Endothelial cell of umbilical vein (primary cell): ENCODE data around the gene DAB2. TPM values are rescaled to one million over a fixed set of nuclear protein-coding genes. Genes with fewer than 3 reads are reported as not detected.
A peak's percentile ranks its signal among the peaks of the same experiment; 100 is the strongest.

Source experiments
- BruUV-seq: library from RNA; stranded (reverse); fragments of 400-500 nt; replicated peaks from 2 replicates; lab custom pipeline; 2021; lab: Mats Ljungman, UMichigan
- CTCF ChIA-PET: fragments of 300-600, 350-600 bp; sonication (Branson Sonifier 250); formaldehyde crosslinking; loops from one replicate; lab custom pipeline; 2021; ENCODE audit warnings: antibody characterized with exemption, inconsistent platforms; lab: Charles Lee
- POLR2A ChIA-PET: fragments of 300-600, 350-600 bp; sonication (Branson Sonifier 250); formaldehyde crosslinking; loops from one replicate; lab custom pipeline; 2021; ENCODE audit warnings: antibody characterized with exemption, inconsistent platforms; lab: Charles Lee
- DNase-seq: peaks from one replicate; pipeline ENCODE4 v3.0.0-alpha.2; 2011; ENCODE audit warnings: low read depth, low spot score
- FAIRE-seq: peaks from 2 replicates; lab custom pipeline; 2011; peaks lifted over from hg19 to GRCh38; lab: Jason Lieb, UNC
- H2AFZ ChIP-seq: 2 replicates; pipeline ENCODE4 v1.6.0; 2012; ENCODE audit warnings: low read depth, low read length, control low read depth, inconsistent platforms
- H3K27ac ChIP-seq: 2 replicates; pipeline ENCODE4 v1.5.1; 2011; ENCODE audit warnings: low read depth, mild to moderate bottlenecking, control low read depth, low read length, moderate library complexity; ENCODE audit not compliant: insufficient read depth
- H3K27me3 ChIP-seq, 2 experiments: 2 replicates each; pipeline versions ENCODE4 v1.6.0 to v1.6.1; 2011; ENCODE audit warnings: low read length in 2 of 2, mixed read lengths in 1 of 2; ENCODE audit not compliant: control insufficient read depth in 2 of 2, insufficient read depth in 2 of 2
- H3K36me3 ChIP-seq, 2 experiments: 2 replicates in 1 of 2; 3 replicates in 1 of 2; pipeline ENCODE4 v1.5.1; 2011; ENCODE audit warnings: low read length in 2 of 2, mild to moderate bottlenecking in 1 of 2, moderate library complexity in 1 of 2; ENCODE audit not compliant: control insufficient read depth in 2 of 2, insufficient read depth in 2 of 2; ENCODE audit errors: extremely low read depth in 1 of 2
- H3K4me1 ChIP-seq: 3 replicates; pipeline ENCODE4 v1.5.1; 2011; ENCODE audit warnings: mild to moderate bottlenecking, low read length; ENCODE audit not compliant: control insufficient read depth, insufficient read depth; ENCODE audit errors: extremely low read depth
- H3K4me2 ChIP-seq: 2 replicates; pipeline ENCODE4 v1.6.1; 2011; ENCODE audit warnings: low read length, control low read depth, mixed read lengths; ENCODE audit not compliant: insufficient read depth
- H3K4me3 ChIP-seq, 3 experiments: fragments of 200-600 bp in 1 of 3; sonication (generic), shearing (Covaris generic) in 1 of 3; replicated peaks in 1 of 3; 2 replicates each; pipeline ENCODE4 v1.5.1; 2011 to 2016; ENCODE audit warnings: control low read depth in 3 of 3, low read length in 3 of 3, mild to moderate bottlenecking in 2 of 3, inconsistent platforms in 1 of 3, low read depth in 1 of 3, moderate library complexity in 1 of 3; ENCODE audit not compliant: insufficient read depth in 1 of 3
- H3K79me2 ChIP-seq: 2 replicates; pipeline ENCODE4 v1.6.0; 2012; ENCODE audit warnings: low read length, inconsistent platforms; ENCODE audit not compliant: control insufficient read depth, insufficient read depth
- H3K9ac ChIP-seq: replicated peaks from 2 replicates; pipeline ENCODE3; 2011; ENCODE audit warnings: low read length, control low read depth; ENCODE audit not compliant: insufficient read depth; ENCODE audit errors: extremely low read depth
- H3K9me1 ChIP-seq: replicated peaks from 3 replicates; pipeline ENCODE4 v1.6.0; 2011; ENCODE audit warnings: mild to moderate bottlenecking, low read length; ENCODE audit not compliant: control insufficient read depth, insufficient read depth; ENCODE audit errors: extremely low read depth
- H3K9me3 ChIP-seq: replicated peaks from 2 replicates; pipeline ENCODE4 v1.5.1; 2012; ENCODE audit warnings: low read length, inconsistent platforms; ENCODE audit not compliant: control insufficient read depth, insufficient read depth
- H4K20me1 ChIP-seq: replicated peaks from 2 replicates; pipeline ENCODE3; 2011; ENCODE audit warnings: mild to moderate bottlenecking, low read length; ENCODE audit not compliant: control insufficient read depth, insufficient read depth; ENCODE audit errors: extremely low read depth
- EZH2 ChIP-seq: IDR thresholded peaks from 2 replicates; pipeline ENCODE4 v1.6.1; 2012; ENCODE audit warnings: borderline replicate concordance, low read depth, mild to moderate bottlenecking, moderate library complexity, low read length, inconsistent platforms; ENCODE audit not compliant: severe bottlenecking
- POLR2A ChIP-seq: IDR thresholded peaks from 2 replicates; pipeline ENCODE4 v1.6.1; 2012; ENCODE audit warnings: low read depth, mild to moderate bottlenecking, control low read depth, low read length
- POLR2AphosphoS5 ChIP-seq: IDR thresholded peaks from 2 replicates; pipeline ENCODE4 v1.6.1; 2012; ENCODE audit warnings: low read depth, mild to moderate bottlenecking, control low read depth, low read length, moderate library complexity; ENCODE audit not compliant: insufficient read depth
- dilution Hi-C: fragments of 300-500 bp; cut with MboI; formaldehyde crosslinking; loops from one replicate; pipeline ENCODE4 v1.15.0; 2019; ENCODE audit warnings: low sequenced_read_pairs; ENCODE audit not compliant: extremely low pct_ligation_motif_present
- intact Hi-C: fragments of 100-400 bp; cut with micrococcal nuclease; formaldehyde crosslinking; loops from one replicate; pipeline ENCODE4 v1.10.0; 2022
- polyA plus RNA-seq, 4 experiments: library from polyadenylated mRNA; depleted of rRNA in 3 of 4; stranded (reverse) in 3 of 4; unstranded in 1 of 4; fragments of >200 nt; gene quantifications; 2 replicates each; pipeline versions ENCODE4 v1.2.1 to v1.2.3, GENCODE V29; 2011 to 2012; ENCODE audit warnings: missing spikeins in 1 of 4
- total RNA-seq: library from RNA; stranded (reverse); gene quantifications from 2 replicates; pipeline ENCODE4 v1.2.3, GENCODE V29; 2021
- TF ChIP-seq, protein P1 (sequence below), 2 donors: IDR thresholded peaks; 1 replicate in 1 of 2; 2 replicates in 1 of 2; pipeline ENCODE4 v1.5.1; 2011; ENCODE audit warnings: low read length in 2 of 2, mild to moderate bottlenecking in 2 of 2, moderate library complexity in 2 of 2, control low read depth in 1 of 2, inconsistent platforms in 1 of 2, low read depth in 1 of 2; ENCODE audit not compliant: insufficient read depth in 1 of 2; ENCODE audit errors: extremely low read depth in 1 of 2

Gene DAB2
- total and polyA plus RNA-seq, 2 donors (not counting 3 experiments of a cell fraction or from before 2014, with no cell fraction given), result 168 to 283 TPM

DNA sequence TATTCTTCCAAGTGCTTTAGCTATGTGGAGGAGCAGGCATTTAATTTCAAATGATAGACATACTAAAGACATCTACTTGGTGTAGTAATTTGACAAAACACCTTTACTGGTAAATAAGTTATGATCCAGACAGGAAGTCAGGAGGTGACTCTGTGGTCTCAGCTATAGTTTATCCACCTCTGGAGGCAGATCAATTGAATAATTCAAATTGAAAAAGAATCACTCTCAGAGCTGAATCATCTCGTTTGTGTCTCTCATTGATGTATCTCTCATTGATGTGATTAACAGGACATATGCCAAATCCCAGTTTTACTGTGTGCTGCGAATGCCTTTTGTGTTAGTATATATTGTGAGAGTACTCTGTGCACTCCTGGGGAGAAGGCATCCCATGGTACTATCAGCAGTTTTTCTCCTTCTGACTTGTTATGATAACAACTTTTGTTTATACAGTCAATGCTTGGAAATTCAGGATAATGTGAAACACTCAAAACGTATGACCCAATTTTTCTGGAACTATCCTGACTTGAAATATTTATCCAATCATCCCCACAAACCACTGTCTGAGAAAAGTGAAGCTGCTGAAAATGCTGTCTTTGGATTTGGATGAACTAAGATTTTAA is 48.5 kb upstream of the DAB2 start:
- POLR2A ChIA-PET, result no interaction called here

More for the DNA sequence above, 48.5 kb upstream of the DAB2 start:
- H3K9me3 ChIP-seq, result no peaks in the 10 kb centered on the region
- H3K27me3 ChIP-seq, result no peaks in the 10 kb centered on the region
- dilution Hi-C loops, result no loop called here
- no peak overlapping the region for H3K9ac ChIP-seq
- DNase-seq, result peak; percentile 25
- no peak overlapping the region for H3K4me3 ChIP-seq
- no peaks in the 10 kb centered on the region for H3K79me2 ChIP-seq
- no peaks in the 10 kb centered on the region for H3K9me1 ChIP-seq
- H2AFZ ChIP-seq, result peak overlapping the region; percentile 6
- no peak overlapping the region for H3K4me2 ChIP-seq
- H4K20me1 ChIP-seq, result no peaks in the 10 kb centered on the region
- BruUV-seq, result no TSS peak
- intact Hi-C loops, result no loop called here
- TF ChIP-seq POLR2A, result no peak
- TF ChIP-seq, protein P1, sequence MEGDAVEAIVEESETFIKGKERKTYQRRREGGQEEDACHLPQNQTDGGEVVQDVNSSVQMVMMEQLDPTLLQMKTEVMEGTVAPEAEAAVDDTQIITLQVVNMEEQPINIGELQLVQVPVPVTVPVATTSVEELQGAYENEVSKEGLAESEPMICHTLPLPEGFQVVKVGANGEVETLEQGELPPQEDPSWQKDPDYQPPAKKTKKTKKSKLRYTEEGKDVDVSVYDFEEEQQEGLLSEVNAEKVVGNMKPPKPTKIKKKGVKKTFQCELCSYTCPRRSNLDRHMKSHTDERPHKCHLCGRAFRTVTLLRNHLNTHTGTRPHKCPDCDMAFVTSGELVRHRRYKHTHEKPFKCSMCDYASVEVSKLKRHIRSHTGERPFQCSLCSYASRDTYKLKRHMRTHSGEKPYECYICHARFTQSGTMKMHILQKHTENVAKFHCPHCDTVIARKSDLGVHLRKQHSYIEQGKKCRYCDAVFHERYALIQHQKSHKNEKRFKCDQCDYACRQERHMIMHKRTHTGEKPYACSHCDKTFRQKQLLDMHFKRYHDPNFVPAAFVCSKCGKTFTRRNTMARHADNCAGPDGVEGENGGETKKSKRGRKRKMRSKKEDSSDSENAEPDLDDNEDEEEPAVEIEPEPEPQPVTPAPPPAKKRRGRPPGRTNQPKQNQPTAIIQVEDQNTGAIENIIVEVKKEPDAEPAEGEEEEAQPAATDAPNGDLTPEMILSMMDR (IDR thresholded peaks at IDR 0.05; ENCODE audit: extremely low read depth in 1 of 2, insufficient read depth in 1 of 2, low read depth in 1 of 2, low read length in 2 of 2), result no peak
- TF ChIP-seq EZH2, result no peak
- no peak for TF ChIP-seq POLR2AphosphoS5
- peaks cover 9% of the 10 kb centered on the region for H3K4me1 ChIP-seq
- H3K36me3 ChIP-seq, result no peaks in the 10 kb centered on the region
- CTCF ChIA-PET, result interaction anchor here (1.9 kb wide), 1 partner anchor 48 kb away, joined by 7 read pairs; the partner anchor contains the start of gene DAB2
- H3K27ac ChIP-seq, result no peak overlapping the region
- FAIRE-seq, result no peak
